Endothelial cell of umbilical vein (primary cell): ENCODE results near the gene GALNT8. TPM values are rescaled to one million over a fixed set of nuclear protein-coding genes. Genes with fewer than 3 reads are reported as not detected.

ENCODE experiments used
- BruUV-seq: library from RNA; stranded (reverse); fragments of 400-500 nt; replicated peaks from 2 replicates; lab custom pipeline; 2021; lab: Mats Ljungman, UMichigan
- CTCF ChIA-PET: fragments of 300-600, 350-600 bp; sonication (Branson Sonifier 250); formaldehyde crosslinking; loops from one replicate; lab custom pipeline; 2021; ENCODE audit warnings: antibody characterized with exemption, inconsistent platforms; lab: Charles Lee
- POLR2A ChIA-PET: fragments of 300-600, 350-600 bp; sonication (Branson Sonifier 250); formaldehyde crosslinking; loops from one replicate; lab custom pipeline; 2021; ENCODE audit warnings: antibody characterized with exemption, inconsistent platforms; lab: Charles Lee
- DNase-seq: peaks from one replicate; pipeline ENCODE4 v3.0.0-alpha.2; 2011; ENCODE audit warnings: low read depth, low spot score
- FAIRE-seq: peaks from 2 replicates; lab custom pipeline; 2011; peaks lifted over from hg19 to GRCh38; lab: Jason Lieb, UNC
- H2AFZ ChIP-seq: 2 replicates; pipeline ENCODE4 v1.6.0; 2012; ENCODE audit warnings: low read depth, low read length, control low read depth, inconsistent platforms
- H3K27ac ChIP-seq: 2 replicates; pipeline ENCODE4 v1.5.1; 2011; ENCODE audit warnings: low read depth, mild to moderate bottlenecking, control low read depth, low read length, moderate library complexity; ENCODE audit not compliant: insufficient read depth
- H3K27me3 ChIP-seq, 2 experiments: 2 replicates each; pipeline versions ENCODE4 v1.6.0 to v1.6.1; 2011; ENCODE audit warnings: low read length in 2 of 2, mixed read lengths in 1 of 2; ENCODE audit not compliant: control insufficient read depth in 2 of 2, insufficient read depth in 2 of 2
- H3K36me3 ChIP-seq, 2 experiments: 2 replicates in 1 of 2; 3 replicates in 1 of 2; pipeline ENCODE4 v1.5.1; 2011; ENCODE audit warnings: low read length in 2 of 2, mild to moderate bottlenecking in 1 of 2, moderate library complexity in 1 of 2; ENCODE audit not compliant: control insufficient read depth in 2 of 2, insufficient read depth in 2 of 2; ENCODE audit errors: extremely low read depth in 1 of 2
- H3K4me1 ChIP-seq: 3 replicates; pipeline ENCODE4 v1.5.1; 2011; ENCODE audit warnings: mild to moderate bottlenecking, low read length; ENCODE audit not compliant: control insufficient read depth, insufficient read depth; ENCODE audit errors: extremely low read depth
- H3K4me2 ChIP-seq: 2 replicates; pipeline ENCODE4 v1.6.1; 2011; ENCODE audit warnings: low read length, control low read depth, mixed read lengths; ENCODE audit not compliant: insufficient read depth
- H3K4me3 ChIP-seq, 3 experiments: fragments of 200-600 bp in 1 of 3; sonication (generic), shearing (Covaris generic) in 1 of 3; replicated peaks in 1 of 3; 2 replicates each; pipeline ENCODE4 v1.5.1; 2011 to 2016; ENCODE audit warnings: control low read depth in 3 of 3, low read length in 3 of 3, mild to moderate bottlenecking in 2 of 3, inconsistent platforms in 1 of 3, low read depth in 1 of 3, moderate library complexity in 1 of 3; ENCODE audit not compliant: insufficient read depth in 1 of 3
- H3K79me2 ChIP-seq: 2 replicates; pipeline ENCODE4 v1.6.0; 2012; ENCODE audit warnings: low read length, inconsistent platforms; ENCODE audit not compliant: control insufficient read depth, insufficient read depth
- H3K9ac ChIP-seq: replicated peaks from 2 replicates; pipeline ENCODE3; 2011; ENCODE audit warnings: low read length, control low read depth; ENCODE audit not compliant: insufficient read depth; ENCODE audit errors: extremely low read depth
- H3K9me1 ChIP-seq: replicated peaks from 3 replicates; pipeline ENCODE4 v1.6.0; 2011; ENCODE audit warnings: mild to moderate bottlenecking, low read length; ENCODE audit not compliant: control insufficient read depth, insufficient read depth; ENCODE audit errors: extremely low read depth
- H3K9me3 ChIP-seq: replicated peaks from 2 replicates; pipeline ENCODE4 v1.5.1; 2012; ENCODE audit warnings: low read length, inconsistent platforms; ENCODE audit not compliant: control insufficient read depth, insufficient read depth
- H4K20me1 ChIP-seq: replicated peaks from 2 replicates; pipeline ENCODE3; 2011; ENCODE audit warnings: mild to moderate bottlenecking, low read length; ENCODE audit not compliant: control insufficient read depth, insufficient read depth; ENCODE audit errors: extremely low read depth
- EZH2 ChIP-seq: IDR thresholded peaks from 2 replicates; pipeline ENCODE4 v1.6.1; 2012; ENCODE audit warnings: borderline replicate concordance, low read depth, mild to moderate bottlenecking, moderate library complexity, low read length, inconsistent platforms; ENCODE audit not compliant: severe bottlenecking
- FOS ChIP-seq: IDR thresholded peaks from 2 replicates; pipeline ENCODE4 v1.6.1; 2011; ENCODE audit warnings: mild to moderate bottlenecking, low read length, moderate library complexity, borderline replicate concordance; ENCODE audit not compliant: insufficient read depth
- GATA2 ChIP-seq: IDR thresholded peaks from 2 replicates; pipeline ENCODE4 v1.7.0; 2011; ENCODE audit warnings: low read depth, mild to moderate bottlenecking, moderate library complexity, mixed read lengths, low read length; ENCODE audit not compliant: insufficient read length, insufficient read depth
- MYC ChIP-seq: IDR thresholded peaks from one replicate; pipeline ENCODE4 v1.6.1; 2011; ENCODE audit warnings: mild to moderate bottlenecking, low read depth, low read length
- POLR2A ChIP-seq: IDR thresholded peaks from 2 replicates; pipeline ENCODE4 v1.6.1; 2012; ENCODE audit warnings: low read depth, mild to moderate bottlenecking, control low read depth, low read length
- POLR2AphosphoS5 ChIP-seq: IDR thresholded peaks from 2 replicates; pipeline ENCODE4 v1.6.1; 2012; ENCODE audit warnings: low read depth, mild to moderate bottlenecking, control low read depth, low read length, moderate library complexity; ENCODE audit not compliant: insufficient read depth
- dilution Hi-C: fragments of 300-500 bp; cut with MboI; formaldehyde crosslinking; loops from one replicate; pipeline ENCODE4 v1.15.0; 2019; ENCODE audit warnings: low sequenced_read_pairs; ENCODE audit not compliant: extremely low pct_ligation_motif_present
- intact Hi-C: fragments of 100-400 bp; cut with micrococcal nuclease; formaldehyde crosslinking; loops from one replicate; pipeline ENCODE4 v1.10.0; 2022
- polyA plus RNA-seq, 4 experiments: library from polyadenylated mRNA; depleted of rRNA in 3 of 4; stranded (reverse) in 3 of 4; unstranded in 1 of 4; fragments of >200 nt; gene quantifications; 2 replicates each; pipeline versions ENCODE4 v1.2.1 to v1.2.3, GENCODE V29; 2011 to 2012; ENCODE audit warnings: missing spikeins in 1 of 4
- total RNA-seq: library from RNA; stranded (reverse); gene quantifications from 2 replicates; pipeline ENCODE4 v1.2.3, GENCODE V29; 2021
- TF ChIP-seq, protein P1 (sequence below): IDR thresholded peaks from 2 replicates; pipeline ENCODE4 v1.6.1; 2011; ENCODE audit not compliant: insufficient read depth, insufficient read length

The GALNT8 gene
- total and polyA plus RNA-seq, 2 donors (not counting 3 experiments of a cell fraction or from before 2014, with no cell fraction given), result 0.03 to 0.09 TPM

DNA sequence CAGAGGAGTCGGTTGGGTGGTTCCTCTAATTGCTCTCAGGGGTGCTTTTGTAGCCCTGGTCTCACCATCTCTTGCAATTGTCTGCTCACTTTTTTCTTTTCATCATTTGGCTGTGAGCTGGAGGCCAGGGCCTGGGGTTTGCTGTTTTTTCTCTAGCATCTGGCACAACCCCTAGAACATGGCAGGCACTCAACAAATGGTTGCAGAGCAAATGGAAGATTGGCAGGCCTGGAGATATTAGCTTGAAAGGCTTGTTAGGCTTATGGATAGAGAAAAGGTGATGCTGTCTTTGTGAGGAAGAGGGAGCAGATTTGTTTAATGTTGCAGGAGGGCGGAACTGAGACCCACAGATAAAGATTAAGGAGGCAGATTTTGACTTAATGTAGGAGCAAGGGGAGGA, 47.0 kb downstream of the GALNT8 start:
- H3K9me1 ChIP-seq, result no peaks in the 10 kb centered on the region
- FAIRE-seq, result no peak
- no peaks in the 10 kb centered on the region for H3K36me3 ChIP-seq
- intact Hi-C loops (no loop called here), dilution Hi-C loops (no loop called here)
- ChIA-PET POLR2A (no interaction called here), CTCF (interaction anchor here (0.6 to 3.0 kb wide), 3 partner anchors 9 to 90 kb away, joined by 4 to 11 read pairs (median 4); no protein-coding TSS in a partner anchor)
- peaks cover 0 to 4% of the 10 kb centered on the region in 2 experiments for H3K27me3 ChIP-seq
- H3K4me3 ChIP-seq, result no peak overlapping the region
- BruUV-seq, result no TSS peak
- no peak overlapping the region for H3K27ac ChIP-seq
- no peaks in the 10 kb centered on the region for H3K4me1 ChIP-seq
- H3K9ac ChIP-seq, result no peak overlapping the region
- H3K79me2 ChIP-seq, result no peaks in the 10 kb centered on the region
- H3K9me3 ChIP-seq, result no peaks in the 10 kb centered on the region
- TF ChIP-seq, protein P1, sequence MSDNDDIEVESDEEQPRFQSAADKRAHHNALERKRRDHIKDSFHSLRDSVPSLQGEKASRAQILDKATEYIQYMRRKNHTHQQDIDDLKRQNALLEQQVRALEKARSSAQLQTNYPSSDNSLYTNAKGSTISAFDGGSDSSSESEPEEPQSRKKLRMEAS, result no peak
- TF ChIP-seq GATA2 (no peak), POLR2AphosphoS5 (no peak), EZH2 (no peak), FOS (no peak), POLR2A (no peak)
- no peak for DNase-seq
- H2AFZ ChIP-seq, result no peak overlapping the region
- no peaks in the 10 kb centered on the region for H4K20me1 ChIP-seq
- H3K4me2 ChIP-seq, result no peak overlapping the region

DNA sequence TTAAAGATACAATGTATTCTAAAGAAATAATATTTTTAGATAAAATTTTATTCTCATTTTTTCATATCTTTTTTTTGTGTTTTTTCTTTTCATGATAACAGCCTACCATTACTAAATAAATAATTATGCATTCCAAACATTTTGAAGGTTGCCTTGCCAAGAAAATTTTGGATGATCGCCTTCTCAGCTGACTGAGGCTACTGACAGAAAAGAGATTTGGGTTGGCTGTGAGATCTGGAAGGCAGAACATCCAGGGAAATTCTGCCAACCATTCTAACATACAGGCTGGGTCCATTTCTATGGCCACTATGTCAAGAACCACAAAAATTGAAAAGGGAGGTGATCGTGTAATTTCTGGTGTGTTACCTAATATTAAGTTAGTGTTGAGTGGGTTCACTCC, 48.1 kb downstream of the GALNT8 start:
- DNase-seq (no peak), FAIRE-seq (no peak)
- H2AFZ ChIP-seq, result no peak overlapping the region
- TF ChIP-seq EZH2 (no peak), MYC (no peak), POLR2A (no peak), GATA2 (no peak)
- TF ChIP-seq, protein P1, result no peak
- ChIA-PET POLR2A (no interaction called here), CTCF (interaction anchor here (1.2 to 3.0 kb wide), 2 partner anchors 10 to 87 kb away, joined by 4 to 11 read pairs; no protein-coding TSS in a partner anchor)
- peaks cover 0 to 4% of the 10 kb centered on the region in 2 experiments for H3K27me3 ChIP-seq
- intact Hi-C loops (no loop called here), dilution Hi-C loops (no loop called here)
- H3K4me1 ChIP-seq, result no peaks in the 10 kb centered on the region
- H3K27ac ChIP-seq, result no peak overlapping the region
- H3K9ac ChIP-seq, result no peak overlapping the region
- no TSS peak for BruUV-seq
- H4K20me1 ChIP-seq, result no peaks in the 10 kb centered on the region
- no peak overlapping the region for H3K4me3 ChIP-seq
- H3K4me2 ChIP-seq, result no peak overlapping the region
- no peaks in the 10 kb centered on the region for H3K9me1 ChIP-seq
- H3K79me2 ChIP-seq, result no peaks in the 10 kb centered on the region
- no peaks in the 10 kb centered on the region for H3K9me3 ChIP-seq
- H3K36me3 ChIP-seq, result no peaks in the 10 kb centered on the region
